Activated CD4-positive, CD25-positive, alpha-beta regulatory T cell treated with anti-CD3 and anti-CD28 coated beads, Interleukin-2, amount 50 U/mL, for 24 hours (primary cell): ENCODE data around the gene SLC2A14.
A peak's percentile ranks its signal among the peaks of the same experiment; 100 is the strongest.
"Not testable (repeated sequence)": the region's sequence is repeated elsewhere in the genome, so short reads cannot be mapped to it uniquely, and the experiment has no call there.

ENCODE experiments used
- ATAC-seq, 2 donors: fragments of 150-1000 bp; cut with Tn5 transposase; one replicate each; pipeline ENCODE4 v1.10.0; 2021; ENCODE audit warnings: mild to moderate bottlenecking in 1 of 2, moderate library complexity in 1 of 2

Gene SLC2A14

DNA sequence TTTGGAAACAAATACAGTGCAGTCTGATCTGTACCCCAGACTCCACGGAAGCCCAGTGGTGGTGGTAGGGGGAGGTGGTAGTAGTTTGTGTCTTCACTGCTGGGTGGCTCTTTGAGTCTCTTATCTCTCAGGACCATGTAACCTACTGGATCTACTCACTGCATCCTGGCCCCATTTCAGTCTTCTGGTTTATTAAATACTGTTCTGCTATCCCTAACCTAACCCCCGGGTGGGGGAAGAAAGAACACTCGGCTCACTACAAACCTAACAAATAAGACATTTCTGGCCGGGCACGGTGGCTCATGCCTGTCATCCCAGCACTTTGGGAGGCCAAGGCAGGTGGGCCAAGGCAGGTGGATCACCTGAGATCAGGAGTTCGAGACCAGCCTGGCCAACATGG, 39.5 kb downstream of the SLC2A14 start:
- not testable (repeated sequence) for ATAC-seq

DNA sequence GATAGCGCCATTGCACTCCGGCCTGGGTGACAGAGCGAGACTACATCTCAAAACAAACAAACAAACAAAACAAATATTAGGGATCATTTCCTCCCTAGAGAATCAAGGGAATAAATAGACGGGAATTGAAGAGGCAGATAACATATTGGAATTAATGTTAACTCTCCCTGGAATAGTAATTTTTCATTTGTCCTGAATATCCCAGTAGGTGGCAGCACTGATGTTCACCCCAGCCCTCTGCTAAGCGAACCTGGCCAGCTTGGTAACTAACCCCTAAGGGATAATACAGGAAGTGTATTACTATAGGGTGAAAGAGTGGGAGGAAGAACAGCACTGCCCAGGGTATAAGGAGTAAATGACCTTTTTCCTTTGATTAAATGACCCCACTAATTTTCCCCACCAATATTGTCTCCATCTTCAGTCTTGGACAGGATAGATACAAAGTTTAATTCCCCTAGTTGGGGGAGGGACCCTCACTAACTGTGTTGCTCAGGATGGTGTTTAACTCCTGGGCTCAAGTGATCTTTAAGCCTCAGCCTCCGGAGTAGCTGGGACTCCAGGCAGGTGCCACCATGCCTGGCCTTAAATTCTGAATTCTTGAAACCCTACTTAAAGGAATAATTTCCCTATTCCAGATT, 40.5 kb downstream of the SLC2A14 start:
- peak; percentile 41 to 51 for ATAC-seq

DNA sequence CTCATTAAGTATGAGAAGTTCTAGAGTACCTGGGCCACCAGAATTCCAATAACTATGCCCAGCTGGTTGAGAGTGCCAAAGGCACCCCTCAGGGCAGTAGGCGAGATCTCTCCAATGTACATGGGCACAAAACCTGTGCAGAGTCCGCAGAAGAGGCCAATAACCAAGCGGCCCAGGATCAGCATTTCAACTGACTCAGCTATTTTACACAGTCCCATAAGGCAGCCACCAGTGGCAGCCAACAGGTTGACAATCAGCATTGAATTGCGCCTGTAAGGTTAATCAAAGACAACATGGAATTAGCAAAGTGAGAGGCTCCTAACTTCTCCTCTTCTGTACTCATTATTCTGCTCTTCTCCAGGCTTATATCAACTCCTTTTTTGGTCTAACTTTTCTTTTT, 43.0 kb downstream of the SLC2A14 start:
- ATAC-seq = not testable (repeated sequence)

DNA sequence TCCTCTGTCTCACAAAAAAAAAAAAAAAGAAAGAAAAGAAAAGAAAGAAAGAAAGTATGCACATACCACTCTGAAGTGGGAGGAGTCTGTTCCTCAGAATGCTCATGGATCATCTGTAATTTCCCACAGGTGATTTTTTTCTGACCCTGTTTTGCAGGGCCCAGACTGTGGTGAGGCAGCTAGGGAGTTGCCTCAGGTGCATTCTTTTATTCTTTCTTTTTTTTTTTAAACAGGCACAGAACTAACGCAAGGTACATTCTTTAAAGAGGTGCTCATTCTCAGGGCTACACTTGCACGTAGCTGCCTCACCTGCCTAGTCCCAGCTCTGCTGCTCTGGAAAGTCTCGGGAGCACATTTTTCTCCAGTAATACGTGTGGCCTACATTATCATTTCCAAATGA, 47.0 kb downstream of the SLC2A14 start:
- not testable (repeated sequence) for ATAC-seq

DNA sequence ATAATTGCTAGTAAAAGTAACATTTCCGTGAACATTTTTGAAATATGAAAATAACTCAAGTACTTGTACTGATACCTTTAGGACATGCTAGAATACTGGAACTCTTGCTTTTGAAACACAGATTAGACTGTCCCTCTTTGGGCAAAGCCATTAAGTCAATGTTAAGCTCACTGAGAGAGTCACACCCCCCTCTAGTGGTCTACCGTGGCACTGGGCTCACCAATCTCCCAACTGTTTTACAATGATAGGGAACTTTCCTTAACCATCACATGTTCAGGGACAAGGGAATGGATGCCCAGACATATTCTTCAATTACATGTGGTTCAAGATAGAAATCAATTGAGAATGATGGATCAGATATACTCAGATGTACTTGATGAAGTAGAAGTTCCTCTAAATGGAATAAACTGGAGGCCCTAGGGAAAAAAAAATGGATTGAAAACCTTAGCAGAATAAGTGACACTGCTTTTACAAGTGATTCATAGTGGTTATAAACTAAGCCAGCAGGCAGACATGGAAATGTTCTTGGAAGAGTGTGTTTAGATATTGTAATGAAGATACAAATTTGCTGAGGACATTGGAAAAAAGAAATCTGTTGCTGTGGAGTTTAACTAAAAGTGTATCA, 65.7 kb downstream of the SLC2A14 start:
- peak in 1 of 2 donors; percentile 48 for ATAC-seq

DNA sequence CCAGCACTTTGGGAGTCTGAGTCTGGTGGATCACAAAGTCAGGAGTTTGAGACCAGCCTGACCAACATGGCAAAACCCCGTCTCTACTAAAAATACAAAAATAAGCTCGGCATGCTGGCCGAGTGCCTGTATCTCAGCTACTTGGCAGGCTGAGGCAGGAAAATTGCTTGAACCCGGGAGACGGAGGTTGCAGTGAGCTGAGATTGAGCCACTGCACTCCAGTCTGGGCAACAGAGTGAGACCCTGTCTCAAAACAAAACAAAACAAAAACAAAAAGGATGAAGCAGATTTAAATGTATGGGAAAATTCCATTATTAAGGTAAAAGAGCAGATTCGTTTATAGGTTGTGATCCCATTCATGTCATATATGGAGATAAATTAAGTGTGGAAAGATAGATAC, 66.4 kb downstream of the SLC2A14 start:
- ATAC-seq = not testable (repeated sequence)

DNA sequence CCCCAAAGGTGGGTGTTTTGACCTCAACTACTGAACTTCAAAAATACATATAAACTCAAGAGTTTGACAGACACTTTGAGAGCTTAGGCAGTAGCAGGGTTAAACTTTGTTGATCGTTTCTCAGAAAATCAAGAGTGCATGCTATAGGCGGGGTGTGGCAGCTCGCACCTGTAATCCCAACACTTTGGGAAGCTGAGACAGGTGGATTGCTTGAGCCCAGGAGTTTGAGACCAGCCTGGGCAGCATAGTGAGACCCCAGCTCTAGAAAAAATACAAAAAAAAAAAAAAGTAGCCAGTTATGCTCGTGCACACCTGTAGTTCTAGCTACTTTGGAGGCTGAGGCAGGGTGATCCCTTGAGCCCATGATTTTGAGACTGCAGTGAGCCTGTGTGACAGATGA, 71.3 kb downstream of the SLC2A14 start:
- no peak for ATAC-seq

DNA sequence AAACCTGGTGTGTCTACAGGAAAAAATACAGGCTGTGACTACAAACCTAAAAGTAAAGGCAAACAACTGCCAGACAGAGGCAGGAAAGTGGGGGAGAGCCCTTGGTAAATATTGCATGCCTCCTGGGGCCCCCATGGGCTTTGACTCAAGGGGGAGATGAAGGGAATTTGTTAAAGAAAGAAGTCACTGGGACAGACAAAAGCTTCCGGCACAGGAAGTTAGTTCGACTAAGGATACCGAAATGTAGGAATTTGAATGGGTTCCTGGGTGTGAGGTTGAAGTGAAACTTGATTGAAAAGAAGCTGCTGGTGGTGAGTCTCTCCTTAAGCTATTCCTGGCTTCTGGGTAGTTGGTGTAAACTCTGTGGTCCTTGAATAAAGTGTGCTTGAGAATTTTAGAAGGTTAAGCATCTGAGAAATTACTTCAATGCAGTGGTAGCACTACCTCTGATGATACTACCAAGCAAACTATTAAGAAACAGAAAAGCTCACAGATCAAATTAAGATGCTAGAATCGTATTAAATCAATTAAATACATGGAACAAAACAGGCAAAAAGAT, 73.9 kb downstream of the SLC2A14 start:
- ATAC-seq = not testable (repeated sequence)

DNA sequence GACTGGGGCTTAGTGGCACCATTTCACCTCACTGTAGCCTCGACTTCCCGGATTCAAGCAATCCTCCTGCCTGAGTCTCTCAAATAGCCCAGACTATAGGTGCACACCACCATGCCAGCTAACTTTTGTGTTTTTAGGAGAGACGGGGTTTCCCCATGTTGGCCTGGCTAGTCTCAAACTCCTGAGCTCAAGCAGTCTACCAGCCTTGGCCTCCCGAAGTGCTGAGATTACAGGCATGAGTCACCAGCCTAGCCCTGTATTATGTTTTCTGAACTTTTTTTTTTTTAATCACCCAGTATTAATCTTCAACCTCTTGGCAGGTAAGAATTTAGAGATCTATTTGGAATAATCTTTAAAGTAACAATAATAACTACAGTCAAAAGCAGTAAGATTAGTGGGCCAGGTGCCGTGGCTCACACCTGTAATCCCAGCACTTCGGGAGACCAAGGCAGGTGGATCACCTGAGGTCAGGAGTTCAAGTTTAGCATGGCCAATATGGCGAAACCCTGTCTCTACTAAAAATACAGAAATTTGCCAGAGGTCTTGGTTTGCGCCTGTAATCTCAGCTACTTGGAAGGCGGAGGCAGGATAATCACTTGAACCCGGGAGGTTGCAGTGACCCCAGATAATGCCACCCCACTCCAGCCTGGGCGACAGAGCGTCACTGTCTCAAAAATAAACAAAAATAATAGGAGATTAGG, 74.9 kb downstream of the SLC2A14 start:
- no peak for ATAC-seq

DNA sequence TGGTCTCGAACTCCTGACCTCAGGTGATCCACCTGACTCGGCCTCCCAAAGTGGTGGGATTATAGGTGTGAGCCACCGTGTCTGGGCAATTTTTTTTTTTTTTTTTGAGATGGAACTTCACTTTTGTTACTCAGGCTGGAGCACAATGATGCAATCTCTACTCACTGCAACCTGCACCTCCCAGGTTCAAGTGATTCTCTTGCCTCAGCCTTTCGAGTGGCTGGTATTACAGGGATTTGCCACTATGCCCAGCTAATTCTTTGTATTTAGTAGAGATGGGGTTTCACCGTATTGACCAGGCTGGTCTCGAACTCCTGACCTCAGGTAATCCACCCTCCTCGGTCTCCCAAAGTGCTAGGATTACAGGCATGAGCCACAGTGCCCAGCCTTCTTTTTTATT, 75.4 kb downstream of the SLC2A14 start:
- ATAC-seq = not testable (repeated sequence)

DNA sequence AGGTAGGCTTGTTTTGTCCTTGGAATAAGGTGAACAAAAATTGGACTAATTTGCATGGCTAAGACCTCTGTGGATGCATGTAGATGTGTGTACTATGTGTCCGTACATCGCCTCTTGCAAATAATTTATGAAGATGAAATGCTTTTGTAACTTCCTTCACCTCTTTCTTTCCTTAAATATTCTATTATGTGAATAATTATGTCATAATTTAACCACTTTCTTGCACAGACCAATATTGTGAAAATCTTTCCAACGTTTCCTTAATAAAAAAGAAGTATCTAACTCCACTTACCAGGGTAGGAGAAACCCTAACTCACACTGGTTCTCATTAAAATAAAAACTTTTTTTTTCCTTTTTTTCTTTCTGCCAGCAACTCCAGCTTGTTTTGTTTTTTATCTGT, 79.5 kb downstream of the SLC2A14 start:
- ATAC-seq = no peak

DNA sequence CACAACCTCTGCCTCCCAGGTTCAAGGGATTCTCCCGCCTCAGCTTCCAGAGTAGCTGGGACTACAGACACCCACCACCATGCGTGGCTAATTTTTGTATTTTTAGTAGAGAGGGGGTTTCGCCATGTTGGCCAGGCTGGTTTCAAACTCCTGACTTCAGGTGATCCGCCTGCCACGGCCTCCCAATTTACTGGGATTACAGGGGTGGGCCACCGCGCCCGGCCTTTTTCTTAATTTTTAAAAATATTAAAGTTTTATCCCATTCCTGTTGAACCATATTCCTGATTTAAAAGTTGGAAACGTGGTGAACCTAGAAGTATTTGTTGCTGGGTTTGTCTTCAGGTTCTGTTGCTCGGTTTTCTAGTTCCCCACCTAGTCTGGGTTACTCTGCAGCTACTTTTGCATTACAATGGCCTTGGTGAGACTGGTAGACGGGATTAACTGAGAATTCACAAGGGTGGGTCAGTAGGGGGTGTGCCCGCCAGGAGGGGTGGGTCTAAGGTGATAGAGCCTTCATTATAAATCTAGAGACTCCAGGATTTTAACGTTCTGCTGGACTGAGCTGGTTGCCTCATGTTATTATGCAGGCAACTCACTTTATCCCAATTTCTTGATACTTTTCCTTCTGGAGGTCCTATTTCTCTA, 83.7 kb downstream of the SLC2A14 start, which contains the start of gene NANOG:
NANOG (plus strand) TSS at position 519 of the 645 bp plus-strand sequence. CDS start 213 bp downstream, outside the sequence.
- not testable (repeated sequence) for ATAC-seq

DNA sequence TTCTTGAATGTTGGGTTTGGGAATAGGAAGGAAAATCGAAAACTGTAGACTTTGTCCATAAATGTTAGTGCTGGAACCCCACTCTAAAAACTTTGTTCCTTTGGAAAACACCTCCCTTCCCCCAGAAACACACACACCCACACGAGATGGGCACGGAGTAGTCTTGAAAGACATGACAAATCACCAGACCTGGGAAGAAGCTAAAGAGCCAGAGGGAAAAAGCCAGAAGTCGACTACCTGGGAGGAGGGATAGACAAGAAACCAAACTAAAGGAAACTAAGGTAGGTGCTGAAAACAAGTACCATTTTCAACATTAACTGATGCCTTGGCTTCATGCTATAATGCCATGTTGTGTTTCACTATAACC, 84.4 kb downstream of the SLC2A14 start:
- no peak for ATAC-seq

DNA sequence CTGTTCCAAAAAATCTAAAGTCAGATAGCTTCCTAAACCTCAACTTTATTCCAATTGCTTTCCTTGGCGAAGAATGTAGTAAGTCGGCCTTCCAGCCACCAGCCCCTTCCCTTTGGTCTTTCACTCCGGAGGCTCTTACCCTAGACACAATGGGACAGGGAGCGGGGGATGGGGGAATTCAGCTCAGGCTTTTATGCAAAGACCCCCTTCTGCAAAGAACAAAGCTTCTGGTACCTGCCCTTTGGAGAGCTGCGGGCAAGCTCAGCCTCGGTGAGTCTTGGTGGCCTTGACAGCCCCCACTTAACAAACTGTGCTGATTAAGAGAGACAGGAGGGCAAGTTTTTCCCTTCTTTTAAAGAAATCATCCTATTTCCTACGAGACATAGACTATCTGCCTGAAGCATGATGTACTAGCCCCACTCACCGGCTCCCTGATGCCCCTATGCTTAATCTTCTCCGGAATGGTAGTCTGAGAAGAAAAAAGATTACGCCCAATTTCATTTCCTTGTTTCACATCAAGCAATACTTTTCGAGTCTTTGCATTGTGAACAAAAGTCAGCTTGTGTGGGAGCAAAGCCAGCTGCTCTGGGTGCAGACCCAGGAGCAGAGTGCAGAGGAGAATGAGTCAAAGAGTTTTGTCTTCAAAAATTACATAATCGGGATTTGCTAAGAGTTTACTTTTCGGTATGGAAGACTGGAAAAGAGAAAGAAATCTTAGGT, 85.0 kb downstream of the SLC2A14 start:
- no peak for ATAC-seq

DNA sequence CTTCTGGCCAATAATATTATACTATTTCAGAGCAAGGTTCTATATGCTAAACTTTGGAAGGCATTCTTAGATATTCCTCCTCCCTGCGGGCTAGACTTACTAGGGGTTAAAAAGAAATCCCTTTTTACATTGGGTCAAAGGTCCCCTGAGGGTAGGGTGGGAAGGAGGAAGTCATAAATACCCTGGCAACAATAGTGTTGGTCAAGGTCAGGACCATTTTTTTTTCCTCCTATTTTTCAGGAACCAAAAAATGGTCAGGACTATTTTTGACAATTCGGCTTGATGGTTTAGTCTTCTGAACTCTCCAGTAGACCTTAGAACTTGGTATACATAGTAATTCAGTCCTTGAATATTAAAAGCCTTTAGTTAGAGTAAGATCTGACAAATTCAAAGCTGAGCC, 88.0 kb downstream of the SLC2A14 start:
- no peak for ATAC-seq

DNA sequence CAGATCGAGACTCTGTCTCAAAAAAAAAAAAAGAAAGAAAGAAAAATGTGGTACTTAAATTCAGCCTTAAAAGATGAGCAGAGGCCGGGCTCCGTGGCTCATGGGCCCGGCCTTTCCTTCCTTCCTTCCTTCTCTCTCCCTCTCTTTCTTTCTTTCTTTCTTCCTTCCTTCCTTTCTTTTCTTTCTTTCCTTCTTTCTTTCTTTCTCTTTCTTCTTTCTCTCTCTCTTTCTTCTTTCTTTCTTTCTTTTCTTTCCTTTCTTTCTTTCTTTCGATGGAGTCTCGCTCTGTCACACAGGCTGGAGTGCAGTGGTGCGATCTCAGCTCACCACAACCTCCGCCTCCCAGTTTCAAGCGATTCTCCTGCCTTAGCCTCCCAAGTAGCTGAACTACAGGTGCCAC, 89.3 kb downstream of the SLC2A14 start:
- ATAC-seq = not testable (repeated sequence)

DNA sequence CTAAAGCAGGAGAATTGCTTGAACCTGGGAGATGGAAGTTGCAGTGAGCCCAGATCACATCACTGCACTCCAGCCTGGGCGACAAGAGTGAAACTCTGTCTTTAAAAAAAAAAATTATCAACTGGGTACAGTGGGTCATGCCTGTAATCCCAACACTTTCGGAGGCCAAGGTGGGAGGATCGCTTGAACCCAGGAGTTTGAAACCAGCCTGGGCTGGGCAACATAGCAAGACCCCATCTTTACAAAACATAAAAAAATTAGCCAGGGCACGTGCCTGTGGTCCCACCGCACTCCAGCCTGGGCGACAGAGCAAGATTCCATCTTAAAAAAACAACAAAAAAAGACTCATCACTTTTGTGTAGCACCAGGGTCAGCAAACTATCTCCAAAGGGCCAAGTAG, 90.7 kb downstream of the SLC2A14 start:
- no peak for ATAC-seq

DNA sequence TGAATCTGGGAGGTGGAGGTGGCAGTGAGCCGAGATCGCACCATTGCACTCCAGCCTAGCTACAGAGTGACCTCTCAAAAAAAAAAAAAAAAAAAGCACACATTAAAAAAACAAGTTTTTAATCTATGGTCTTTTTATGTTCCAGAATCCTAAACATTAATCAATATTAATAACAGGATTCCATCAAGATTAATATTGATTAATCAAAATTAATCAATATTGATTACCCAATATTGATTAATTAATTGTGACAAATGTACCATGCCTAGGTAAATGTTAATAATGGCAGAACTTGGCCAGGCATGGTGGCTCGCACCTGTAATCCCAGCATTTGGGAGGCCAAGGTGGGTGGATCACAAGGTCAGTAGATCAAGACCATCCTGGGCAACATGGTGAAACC, 91.4 kb downstream of the SLC2A14 start:
- no peak for ATAC-seq

DNA sequence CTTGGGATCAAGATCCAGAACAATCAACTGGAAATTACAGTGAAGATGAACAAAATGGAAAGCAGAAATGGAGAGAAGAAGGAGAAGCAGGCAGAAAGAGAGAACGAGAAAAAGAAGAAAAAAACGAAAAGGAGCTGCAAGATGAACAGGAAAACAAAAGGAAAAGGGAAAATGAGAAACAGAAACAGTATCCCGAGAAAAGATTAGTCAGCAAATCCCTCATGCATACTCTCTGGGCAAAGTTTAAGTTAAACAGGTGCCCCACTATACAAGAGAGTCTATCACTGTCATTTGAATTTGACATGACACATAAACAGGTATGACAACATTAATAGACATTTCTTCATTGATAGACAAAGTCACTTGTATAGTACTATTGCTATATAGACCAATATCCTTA, 102.7 kb downstream of the SLC2A14 start:
- no peak for ATAC-seq
